ENCODE results near the gene TBCD.
"Not testable (repeated sequence)": the region's sequence is repeated elsewhere in the genome, so short reads cannot be mapped to it uniquely, and the experiment has no call there.

Gene TBCD

GRCh38 chr17:82970818-82971590 is 219.1 kb downstream of the TBCD start:
- no peak for TF ChIP-seq ZNF274 (IDR thresholded peaks at IDR 0.05; ENCODE audit: low read depth, low read length)
- H3K4me3 ChIP-seq (ENCODE audit: low read length): no peak overlapping the region

DNA sequence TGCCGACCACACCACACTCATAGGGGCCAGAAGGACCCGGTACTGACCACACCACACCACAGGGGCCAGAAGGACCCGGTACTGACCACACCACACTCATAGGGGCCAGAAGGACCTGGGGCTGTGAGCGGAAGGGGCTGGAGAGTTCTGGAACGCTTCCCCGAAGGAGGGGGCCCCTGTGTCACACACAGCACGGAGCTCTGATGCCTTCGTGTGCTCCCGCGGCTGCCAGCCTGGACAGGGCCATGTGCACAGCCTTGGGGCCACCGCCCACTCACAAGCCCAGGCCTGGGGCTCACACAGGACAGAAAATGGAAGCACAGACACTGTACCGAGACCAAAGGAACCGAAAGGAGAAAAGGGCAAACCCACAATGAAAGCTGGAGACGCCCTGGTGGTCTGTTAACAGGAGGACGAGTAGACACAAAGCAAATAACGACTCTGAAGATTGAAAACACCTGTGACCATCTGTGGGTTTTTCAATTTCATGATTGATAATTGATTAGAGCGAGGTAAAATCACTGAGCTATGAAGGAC is 221.0 kb downstream of the TBCD start:
- H3K4me3 ChIP-seq (ENCODE audit: low read length): no peak overlapping the region
- TF ChIP-seq ZNF274 (IDR thresholded peaks at IDR 0.05; ENCODE audit: low read depth, low read length): no peak

DNA sequence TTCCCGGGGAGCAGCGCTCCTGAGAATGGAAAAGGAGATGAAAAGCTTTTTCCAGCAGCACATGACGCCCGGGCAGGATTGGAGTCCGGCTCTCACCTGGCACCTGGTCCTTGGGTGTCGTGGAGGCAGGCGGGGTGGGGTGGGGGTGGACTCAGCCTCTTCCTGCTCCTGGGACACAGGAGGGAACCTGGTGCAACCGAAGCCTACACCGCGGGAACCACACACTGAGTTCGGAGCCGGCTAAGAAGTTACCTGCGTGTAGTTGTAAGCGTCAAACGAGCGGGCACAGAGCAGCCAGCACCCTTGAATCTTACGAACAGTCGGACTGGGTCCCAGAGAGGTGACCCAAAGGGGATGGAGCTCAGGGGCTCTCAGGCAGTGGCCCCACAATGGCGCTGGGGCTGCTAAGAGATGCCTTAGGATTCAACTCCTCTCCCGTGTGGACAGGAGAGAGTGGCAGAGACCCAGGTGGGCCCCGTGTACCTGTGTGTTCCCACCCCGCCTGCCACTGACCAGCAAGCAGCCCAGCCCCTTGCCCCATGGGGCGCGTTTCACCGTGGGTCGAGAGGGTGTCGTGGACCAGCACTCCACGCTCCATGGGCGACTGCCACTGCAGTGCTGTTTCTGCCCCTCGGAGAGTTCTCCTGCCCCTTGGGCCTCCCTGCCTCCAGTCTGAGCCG is 221.7 kb downstream of the TBCD start:
- TF ChIP-seq ZNF274 (IDR thresholded peaks at IDR 0.05; ENCODE audit: low read depth, low read length): no peak
- H3K4me3 ChIP-seq (ENCODE audit: low read length): no peak overlapping the region

DNA sequence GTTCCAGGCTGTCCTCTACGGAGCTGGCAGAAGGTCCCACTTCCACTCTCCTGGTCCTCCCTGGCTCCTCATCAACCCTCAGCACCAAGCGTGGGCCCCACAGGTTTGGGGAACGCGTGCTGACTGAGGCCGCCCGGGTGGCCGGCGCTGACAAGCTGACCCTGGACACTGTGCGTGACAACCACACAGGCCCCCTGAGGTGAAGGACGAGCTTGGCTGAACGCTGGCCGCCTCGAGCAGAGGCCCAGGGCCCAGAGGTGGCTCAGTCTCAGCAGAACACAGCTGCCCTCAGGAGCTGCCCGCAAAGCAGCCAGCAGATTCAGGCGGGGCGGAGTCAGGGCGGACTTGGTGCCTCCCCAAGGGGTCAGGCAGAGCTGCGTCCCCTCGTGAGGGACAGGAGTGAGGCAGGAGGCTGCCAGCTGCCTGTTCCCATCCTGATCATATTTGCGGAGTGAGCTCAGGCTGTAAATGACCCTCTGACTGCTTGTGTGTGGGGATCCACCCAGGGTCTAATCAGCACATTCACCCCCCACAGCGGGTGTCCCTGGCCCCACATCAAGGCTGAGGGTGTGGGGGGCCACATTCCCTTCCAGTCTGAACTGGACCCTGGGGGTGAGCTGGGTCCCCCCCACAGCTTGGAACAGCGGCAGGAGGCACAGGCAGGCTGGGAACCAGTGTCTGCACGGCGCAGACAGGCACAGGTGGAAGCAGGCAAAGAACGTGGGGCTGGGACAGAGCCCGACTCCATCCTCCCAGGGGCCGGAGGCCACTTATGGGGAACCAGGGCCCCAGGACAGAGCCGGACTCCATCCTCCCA is 222.5 kb downstream of the TBCD start:
- no peak for TF ChIP-seq ZNF274 (IDR thresholded peaks at IDR 0.05; ENCODE audit: low read depth, low read length)
- no peak overlapping the region for H3K4me3 ChIP-seq (ENCODE audit: low read length)

DNA sequence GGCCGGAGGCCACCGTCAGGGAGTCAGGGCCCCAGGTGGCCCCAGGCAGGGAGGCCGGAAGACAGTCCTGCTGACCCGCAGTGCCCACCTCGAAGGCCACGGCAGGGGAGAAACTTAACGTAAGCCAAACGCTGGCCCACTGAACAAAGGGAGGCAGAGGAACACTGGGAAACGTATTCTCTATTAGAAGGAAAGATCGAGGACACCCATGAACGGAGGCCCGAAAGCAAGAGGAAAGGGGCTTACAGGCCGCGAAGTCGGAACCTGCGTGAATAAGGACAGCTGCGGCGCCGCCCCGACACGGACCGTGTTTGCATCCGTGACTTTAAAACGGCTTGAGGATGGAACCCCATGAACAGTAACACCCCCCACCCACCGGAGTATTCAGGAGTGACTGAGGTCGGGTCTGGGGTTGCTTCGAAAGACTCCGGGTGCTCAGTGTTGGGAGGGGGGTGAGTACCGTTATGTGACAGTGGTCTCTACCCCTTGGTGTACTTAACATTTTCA is 225.2 kb downstream of the TBCD start:
- TF ChIP-seq ZNF274 (IDR thresholded peaks at IDR 0.05; ENCODE audit: low read depth, low read length): no peak
- no peak overlapping the region for H3K4me3 ChIP-seq (ENCODE audit: low read length)

DNA sequence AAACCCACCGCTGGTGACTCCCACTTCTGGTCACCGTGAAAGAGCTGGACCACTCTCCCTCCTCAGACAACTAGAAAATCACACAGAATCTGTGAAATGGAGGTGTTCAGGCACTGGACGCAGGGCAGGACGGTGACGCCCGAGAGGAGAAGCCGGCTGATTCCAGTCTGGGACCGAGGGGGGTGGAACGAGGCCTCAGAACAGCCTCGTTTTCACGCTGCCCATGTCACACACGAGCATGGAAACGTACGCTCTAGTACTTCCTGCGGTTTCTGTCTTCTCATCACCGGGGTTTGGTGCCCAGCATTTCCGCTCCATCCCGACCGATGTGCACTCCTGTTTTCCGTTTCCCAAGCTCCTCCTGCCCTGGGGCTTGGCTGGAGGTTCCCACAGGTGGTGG is 225.7 kb downstream of the TBCD start:
- no peak overlapping the region for H3K4me3 ChIP-seq (ENCODE audit: low read length)
- TF ChIP-seq ZNF274 (IDR thresholded peaks at IDR 0.05; ENCODE audit: low read depth, low read length): no peak

DNA sequence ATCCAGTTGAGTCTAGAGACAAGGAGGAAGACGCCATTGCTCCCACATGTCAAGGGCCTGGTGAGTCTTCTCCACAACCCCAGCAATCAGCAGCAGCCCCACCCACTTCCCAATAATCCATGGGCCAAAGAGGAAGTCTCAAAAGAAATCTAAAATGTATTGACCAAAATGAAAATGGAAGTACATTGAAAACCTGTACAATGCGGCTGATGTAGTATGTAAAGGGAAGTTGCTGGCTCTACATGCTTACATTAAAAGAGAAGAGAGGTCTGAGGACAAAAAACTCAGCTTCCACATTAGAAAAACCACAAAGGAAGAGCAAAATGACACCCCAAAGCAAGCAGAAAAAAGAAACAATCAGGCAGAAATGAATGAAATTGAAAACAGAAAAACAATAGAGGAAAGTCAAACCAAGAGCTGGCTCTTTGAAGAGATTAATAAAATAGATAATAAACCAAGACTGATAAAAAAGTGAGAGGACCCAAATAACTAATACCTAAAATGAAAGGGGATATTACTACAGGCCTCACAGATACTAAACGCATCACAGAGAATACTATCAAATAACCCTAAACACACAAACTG is 227.0 kb downstream of the TBCD start:
- no peak for TF ChIP-seq ZNF274 (IDR thresholded peaks at IDR 0.05; ENCODE audit: low read depth, low read length)
- H3K4me3 ChIP-seq (ENCODE audit: low read length): no peak overlapping the region

DNA sequence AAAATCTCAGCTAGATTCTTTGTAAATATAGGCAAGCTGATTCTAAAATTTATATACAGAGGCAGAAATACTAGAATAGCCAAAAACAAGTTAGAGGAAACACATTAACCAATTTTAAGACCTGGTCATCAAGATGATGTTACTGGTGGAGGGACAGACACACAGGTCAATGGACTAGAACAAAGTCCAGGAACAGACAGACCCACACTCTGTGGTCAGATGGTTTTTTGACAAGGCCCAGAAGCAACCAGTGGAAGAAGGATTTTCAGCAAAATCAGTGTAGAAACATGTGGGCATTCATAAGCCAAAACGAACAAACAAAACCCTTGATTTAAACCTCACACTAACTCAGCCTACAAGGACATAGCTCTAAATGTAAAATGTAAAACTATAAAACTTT is 227.9 kb downstream of the TBCD start:
- no peak overlapping the region for H3K4me3 ChIP-seq (ENCODE audit: low read length)
- no peak for TF ChIP-seq ZNF274 (IDR thresholded peaks at IDR 0.05; ENCODE audit: low read depth, low read length)

GRCh38 chr17:82980632-82981031 is 228.8 kb downstream of the TBCD start:
- no peak overlapping the region for H3K4me3 ChIP-seq (ENCODE audit: low read length)
- no peak for TF ChIP-seq ZNF274 (IDR thresholded peaks at IDR 0.05; ENCODE audit: low read depth, low read length)

DNA sequence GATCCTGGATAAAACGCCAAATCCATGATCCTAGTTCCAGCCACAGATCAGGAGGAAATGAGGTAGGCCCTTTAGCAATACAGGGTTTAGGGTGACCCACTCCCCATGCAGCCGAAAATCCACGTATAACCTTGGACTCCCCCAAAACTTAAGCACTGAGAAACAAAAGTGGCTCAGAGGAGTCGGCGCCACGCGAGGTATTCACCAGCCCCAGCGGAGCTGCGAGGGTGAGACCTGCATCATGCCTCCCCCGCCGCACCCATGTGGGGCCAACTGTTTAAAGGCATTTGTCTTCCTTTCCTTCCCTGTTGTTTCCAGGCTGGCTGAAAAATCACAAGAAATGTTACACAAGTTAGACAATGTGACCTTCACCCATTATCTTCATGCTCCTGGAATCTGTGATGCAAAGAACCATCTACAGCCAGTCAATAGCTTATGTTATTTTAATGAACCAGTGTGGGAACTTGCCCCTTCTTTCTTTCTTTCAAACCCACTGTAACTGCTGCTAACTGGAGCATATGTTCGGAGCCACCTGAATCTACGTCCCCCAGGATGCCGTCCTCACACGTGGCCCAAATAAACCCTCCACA is 229.4 kb downstream of the TBCD start:
- H3K4me3 ChIP-seq (ENCODE audit: low read length): no peak overlapping the region
- no peak for TF ChIP-seq ZNF274 (IDR thresholded peaks at IDR 0.05; ENCODE audit: low read depth, low read length)

DNA sequence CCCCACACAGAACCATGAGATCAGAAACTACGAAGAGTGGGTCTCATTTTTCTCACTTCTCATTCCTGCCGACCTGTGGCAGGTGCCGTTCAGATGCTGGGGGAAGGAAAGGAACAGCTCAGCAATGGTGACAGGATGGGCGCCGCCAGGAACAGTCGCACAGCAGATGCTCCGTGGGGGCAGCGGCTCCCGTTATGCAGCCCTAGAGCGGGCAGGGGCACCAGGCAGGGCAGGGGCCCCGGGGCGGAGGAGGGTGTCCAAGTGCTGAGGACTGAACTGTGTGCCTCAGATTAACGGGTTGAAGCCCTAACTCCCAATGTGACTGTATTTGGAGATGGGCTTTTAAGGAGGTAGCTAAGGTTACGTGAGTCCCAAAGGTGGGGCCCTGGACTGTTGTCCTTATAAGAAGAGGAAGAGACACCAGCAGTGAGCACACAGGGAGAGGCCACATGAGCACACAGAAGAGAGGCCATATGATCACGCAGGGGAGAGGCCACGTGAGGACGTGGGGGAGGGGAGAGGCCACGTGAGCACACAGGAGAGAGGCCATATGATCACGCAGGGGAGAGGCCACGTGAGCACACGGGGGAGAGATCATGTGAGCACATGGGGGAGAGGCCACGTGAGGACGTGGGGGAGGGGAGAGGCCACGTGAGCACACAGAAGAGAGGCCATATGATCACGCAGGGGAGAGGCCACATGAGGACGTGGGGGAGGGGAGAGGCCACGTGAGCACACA is 231.8 kb downstream of the TBCD start:
- no peak overlapping the region for H3K4me3 ChIP-seq (ENCODE audit: low read length)

GRCh38 chr17:82984249-82984617 is 232.4 kb downstream of the TBCD start:
- not testable (repeated sequence) for H3K4me3 ChIP-seq (ENCODE audit: low read length)

More for the DNA sequence above, 231.8 kb downstream of the TBCD start:
- no peak for TF ChIP-seq ZNF274 (IDR thresholded peaks at IDR 0.05; ENCODE audit: low read depth, low read length)

Measured in GM08714 (cell line).